ENCODE results near the gene CEBPA.

- TF ChIP-seq CTCF (IDR thresholded peaks at IDR 0.05) (no peak), EP300 (IDR thresholded peaks at IDR 0.05) (no peak)
Measured at GRCh38 chr19:33306191-33306590, 3.9 kb upstream of the CEBPA start.

Data from esophagus muscularis mucosa (tissue), 3 donors.